Ishikawa (cell line): Measurements from ENCODE around the gene PCSK7.

Source experiments
- CEBPB ChIP-seq: IDR thresholded peaks from 2 replicates; pipeline ENCODE4 v1.6.1; 2012
- CREB1 ChIP-seq: IDR thresholded peaks from 2 replicates; pipeline ENCODE4 v1.6.1; 2012; ENCODE audit warnings: low read depth
- EGR1 ChIP-seq: IDR thresholded peaks from 2 replicates; pipeline ENCODE4 v1.6.1; 2012
- EP300 ChIP-seq: IDR thresholded peaks from 2 replicates; pipeline ENCODE4 v1.6.1; 2012; ENCODE audit warnings: borderline replicate concordance
- FOXM1 ChIP-seq: IDR thresholded peaks from 2 replicates; pipeline ENCODE4 v1.6.1; 2012; ENCODE audit warnings: low read depth, borderline replicate concordance
- MAX ChIP-seq: IDR thresholded peaks from 2 replicates; pipeline ENCODE4 v1.6.1; 2012
- NFIC ChIP-seq: IDR thresholded peaks from 2 replicates; pipeline ENCODE4 v1.6.1; 2012
- RAD21 ChIP-seq: IDR thresholded peaks from 2 replicates; pipeline ENCODE4 v1.6.1; 2012; ENCODE audit warnings: low read depth
- REST ChIP-seq: IDR thresholded peaks from 2 replicates; pipeline ENCODE4 v1.6.1; 2012; ENCODE audit warnings: low read depth, mild to moderate bottlenecking
- TAF1 ChIP-seq: IDR thresholded peaks from 2 replicates; pipeline ENCODE4 v1.6.1; 2012; ENCODE audit warnings: low read depth, mild to moderate bottlenecking
- TCF12 ChIP-seq: IDR thresholded peaks from 2 replicates; pipeline ENCODE4 v1.6.1; 2012; ENCODE audit warnings: low read depth
- TEAD4 ChIP-seq: IDR thresholded peaks from 2 replicates; pipeline ENCODE4 v1.6.1; 2012
- USF1 ChIP-seq: IDR thresholded peaks from 2 replicates; pipeline ENCODE4 v1.6.1; 2012
- YY1 ChIP-seq: IDR thresholded peaks from 2 replicates; pipeline ENCODE4 v1.6.1; 2012; ENCODE audit warnings: low read depth
- ZBTB7A ChIP-seq: IDR thresholded peaks from 2 replicates; pipeline ENCODE4 v1.6.1; 2012; ENCODE audit warnings: low read depth

The PCSK7 gene

GRCh38 chr11:117220568-117220967 is 11.3 kb downstream of the PCSK7 start:
- TF ChIP-seq NFIC (no peak), FOXM1 (no peak), YY1 (no peak), EP300 (no peak), CEBPB (no peak), ZBTB7A (no peak), CREB1 (no peak), REST (no peak), TCF12 (no peak), MAX (no peak), TAF1 (no peak), USF1 (no peak), TEAD4 (no peak)

- TF ChIP-seq TAF1: no peak
- no peak for TF ChIP-seq REST
- no peak for TF ChIP-seq TCF12
- no peak for TF ChIP-seq TEAD4
- no peak for TF ChIP-seq USF1
- TF ChIP-seq ZBTB7A: no peak
- no peak for TF ChIP-seq RAD21
- no peak for TF ChIP-seq NFIC
- TF ChIP-seq EP300: no peak
- no peak for TF ChIP-seq CREB1
- TF ChIP-seq MAX: no peak
- TF ChIP-seq CEBPB: no peak
- TF ChIP-seq FOXM1: no peak
- no peak for TF ChIP-seq EGR1
- TF ChIP-seq YY1: no peak
Measured at GRCh38 chr11:117219995-117220394, 11.9 kb downstream of the PCSK7 start.

- TF ChIP-seq CEBPB (no peak), TEAD4 (no peak)
Measured at GRCh38 chr11:117219455-117219854, 12.4 kb downstream of the PCSK7 start.

- TF ChIP-seq CREB1 (no peak), TCF12 (no peak), YY1 (no peak), FOXM1 (no peak), EP300 (no peak), ZBTB7A (no peak), TEAD4 (no peak), REST (no peak), EGR1 (no peak), USF1 (no peak), RAD21 (no peak)
Measured at GRCh38 chr11:117219001-117219400, 12.9 kb downstream of the PCSK7 start.
